Common myeloid progenitor, CD34-positive (primary cell): ENCODE measurements around the gene TMEM141.
"Not testable (repeated sequence)": the region's sequence is repeated elsewhere in the genome, so short reads cannot be mapped to it uniquely, and the experiment has no call there.

ENCODE experiments used
- CTCF ChIA-PET: fragments of 350-600 bp; sonication (Branson Sonifier 250); formaldehyde crosslinking; loops from one replicate; lab custom pipeline; 2021; ENCODE audit warnings: antibody characterized with exemption; lab: Charles Lee
- POLR2A ChIA-PET: fragments of 350-600 bp; sonication (Branson Sonifier 250); formaldehyde crosslinking; loops from one replicate; lab custom pipeline; 2021; ENCODE audit warnings: antibody characterized with exemption; lab: Charles Lee
- DNase-seq, 3 donors: peaks; one replicate each; pipeline versions ENCODE4 v3.0.0 to v3.0.0-alpha.2; 2013
- H3K27ac ChIP-seq, 2 experiments: 1 replicate in 1 of 2; 2 replicates in 1 of 2; pipeline ENCODE4 v1.7.0; 2013; ENCODE audit warnings: inconsistent platforms in 2 of 2, low read length in 2 of 2, mild to moderate bottlenecking in 2 of 2, low read depth in 1 of 2, moderate library complexity in 1 of 2; ENCODE audit not compliant: severe bottlenecking in 2 of 2, insufficient read depth in 1 of 2, poor library complexity in 1 of 2
- H3K27me3 ChIP-seq, 5 experiments: replicated peaks in 2 of 5; 1 replicate in 3 of 5; 2 replicates in 2 of 5; pipeline versions ENCODE4 v1.6.1 to v1.7.0; 2013; ENCODE audit warnings: low read length in 4 of 5, mild to moderate bottlenecking in 2 of 5, moderate library complexity in 2 of 5, inconsistent platforms in 1 of 5; ENCODE audit not compliant: insufficient read depth in 5 of 5, control insufficient read depth in 4 of 5
- H3K36me3 ChIP-seq, 4 experiments: 1 replicate in 2 of 4; 2 replicates in 2 of 4; pipeline versions ENCODE4 v1.6.1 to v1.7.0; 2013; ENCODE audit warnings: low read length in 3 of 4, control low read depth in 1 of 4, mild to moderate bottlenecking in 1 of 4; ENCODE audit not compliant: control insufficient read depth in 4 of 4, insufficient read depth in 4 of 4
- H3K4me1 ChIP-seq, 4 experiments: 1 replicate in 3 of 4; 2 replicates in 1 of 4; pipeline versions ENCODE4 v1.6.1 to v1.7.1; 2013; ENCODE audit warnings: low read length in 3 of 4, mild to moderate bottlenecking in 3 of 4, control low read depth in 1 of 4, inconsistent platforms in 1 of 4, moderate library complexity in 1 of 4; ENCODE audit not compliant: control insufficient read depth in 4 of 4, insufficient read depth in 4 of 4; ENCODE audit errors: control extremely low read depth in 1 of 4
- H3K4me3 ChIP-seq, 7 experiments: 1 replicate in 4 of 7; 2 replicates in 3 of 7; pipeline versions ENCODE4 v1.5.1 to v1.7.0; 2013; ENCODE audit warnings: mild to moderate bottlenecking in 7 of 7, low read length in 6 of 7, moderate library complexity in 6 of 7, inconsistent platforms in 2 of 7, low read depth in 2 of 7, control low read depth in 1 of 7; ENCODE audit not compliant: insufficient read depth in 4 of 7, control insufficient read depth in 1 of 7; ENCODE audit errors: extremely low read depth in 1 of 7
- H3K9me3 ChIP-seq, 5 experiments: 1 replicate in 4 of 5; 2 replicates in 1 of 5; pipeline versions ENCODE4 v1.6.1 to v1.7.1; 2013; ENCODE audit warnings: low read length in 4 of 5, mild to moderate bottlenecking in 2 of 5, inconsistent platforms in 1 of 5, low read depth in 1 of 5, moderate library complexity in 1 of 5; ENCODE audit not compliant: control insufficient read depth in 4 of 5, insufficient read depth in 2 of 5; ENCODE audit errors: control extremely low read depth in 1 of 5
- WGBS: methylation state at CpG from one replicate; pipeline ENCODE4 v1.1.5; 2013; ENCODE audit not compliant: insufficient coverage; 5-methylcytosine and 5-hydroxymethylcytosine counted together

The TMEM141 gene

GRCh38 chr9:136762915-136763648 is 28.1 kb upstream of the TMEM141 start:
- Histone ChIP-seq H3K27ac (no peak overlapping the region), H3K27me3 (no peaks in the 10 kb centered on the region), H3K4me3 (peak overlapping the region in 2 of 7 experiments; percentile 19 to 28), H3K9me3 (no peaks in the 10 kb centered on the region), H3K36me3 (no peaks in the 10 kb centered on the region), H3K4me1 (peaks cover 0 to 8% (median 5%) of the 10 kb centered on the region in 4 experiments)
- DNase-seq = peak; percentile 75 to 84 (median 83)
- ChIA-PET POLR2A (no interaction called here), CTCF (interaction anchor here (1.1 to 1.8 kb wide), 6 partner anchors 9 to 34 kb away, joined by 3 to 6 read pairs (median 4); no protein-coding TSS in a partner anchor)
- 34% methylated on average over 16 of the region's 37 CpGs for WGBS

- H3K36me3 ChIP-seq = no peaks in the 10 kb centered on the region
- H3K4me3 ChIP-seq = peak overlapping the region in 1 of 7 experiments; percentile 19
- CTCF ChIA-PET = interaction anchor here (1.0 to 1.8 kb wide), 6 partner anchors 9 to 37 kb away, joined by 3 to 6 read pairs (median 4); no protein-coding TSS in a partner anchor
- DNase-seq = no peak
- H3K9me3 ChIP-seq = no peaks in the 10 kb centered on the region
- POLR2A ChIA-PET = no interaction called here
- WGBS = 89% methylated on average over 14 of the region's 14 CpGs
- H3K4me1 ChIP-seq = peaks cover 0 to 8% (median 5%) of the 10 kb centered on the region in 4 experiments
- H3K27me3 ChIP-seq = no peaks in the 10 kb centered on the region
- H3K27ac ChIP-seq = no peak overlapping the region
Measured at GRCh38 chr9:136763649-136764035, 27.5 kb upstream of the TMEM141 start.

- no peaks in the 10 kb centered on the region for H3K9me3 ChIP-seq
- DNase-seq = no peak
- CTCF ChIA-PET = interaction anchor here (0.9 to 1.6 kb wide), 7 partner anchors 8 to 37 kb away, joined by 3 to 6 read pairs (median 3); no protein-coding TSS in a partner anchor
- no peaks in the 10 kb centered on the region for H3K36me3 ChIP-seq
- peaks cover 0 to 8% (median 5%) of the 10 kb centered on the region in 4 experiments for H3K4me1 ChIP-seq
- POLR2A ChIA-PET = no interaction called here
- no peak within 1 kb of the TSS for H3K27ac ChIP-seq
- WGBS = 91% methylated on average over 13 of the region's 14 CpGs
- no peaks in the 10 kb centered on the region for H3K27me3 ChIP-seq
- peak within 1 kb of the TSS in 2 of 7 experiments; percentile 19 to 28 for H3K4me3 ChIP-seq
Measured at GRCh38 chr9:136764301-136764891, 26.7 kb upstream of the TMEM141 start, which contains the start of gene LCN15. TSS of gene LCN15 (minus strand) at chr9:136764518. CDS start at chr9:136764488, 30 bp downstream.

GRCh38 chr9:136765041-136765440 is 26.1 kb upstream of the TMEM141 start:
- peaks cover 0 to 12% (median 7%) of the 10 kb centered on the region in 4 experiments for H3K4me1 ChIP-seq
- no peak overlapping the region for H3K27ac ChIP-seq
- WGBS = 96% methylated on average over 13 of the region's 14 CpGs
- ChIA-PET POLR2A (no interaction called here), CTCF (interaction anchor here (0.9 to 10.8 kb wide), 5 partner anchors 13 to 38 kb away, joined by 3 to 75 read pairs (median 3); no protein-coding TSS in a partner anchor)
- no peak overlapping the region for H3K4me3 ChIP-seq
- no peaks in the 10 kb centered on the region for H3K9me3 ChIP-seq
- no peak for DNase-seq
- no peaks in the 10 kb centered on the region for H3K36me3 ChIP-seq
- no peaks in the 10 kb centered on the region for H3K27me3 ChIP-seq

DNA sequence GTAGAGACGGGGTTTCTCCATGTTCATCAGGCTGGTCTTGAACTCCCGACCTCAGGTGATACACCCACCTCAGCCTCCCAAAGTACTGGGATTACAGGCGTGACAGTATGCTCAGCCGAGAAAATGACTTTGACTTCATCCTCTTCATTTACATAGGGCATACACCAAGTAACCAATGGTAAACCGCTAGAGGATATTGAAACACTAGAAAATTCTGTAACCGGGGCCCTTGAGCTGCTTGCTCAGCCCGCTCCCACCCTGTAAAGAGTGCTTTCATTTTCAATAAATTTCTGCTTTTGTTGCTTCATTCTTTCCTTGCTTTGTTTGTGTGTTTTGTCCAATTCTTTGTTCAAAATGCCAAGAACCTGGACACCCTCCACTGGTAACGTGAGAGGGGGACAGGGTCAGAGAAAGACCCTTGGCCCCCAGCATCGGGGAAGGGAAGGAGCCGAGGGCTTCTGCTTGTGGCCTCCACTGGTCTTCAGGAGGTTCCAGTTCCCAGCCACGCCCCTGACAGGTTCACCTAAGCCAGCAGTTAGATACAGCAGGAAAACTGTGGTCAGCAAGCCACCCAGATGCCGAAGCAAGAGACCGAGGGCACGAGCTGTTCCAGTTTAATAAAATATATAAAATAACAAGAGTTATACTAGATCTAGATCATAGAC is 25.3 kb upstream of the TMEM141 start:
- H3K4me3 ChIP-seq, DNase-seq, H3K36me3 ChIP-seq, H3K27me3 ChIP-seq, POLR2A ChIA-PET, H3K27ac ChIP-seq, H3K9me3 ChIP-seq: not testable (repeated sequence)
- WGBS = 85% methylated on average over 11 of the region's 14 CpGs
- CTCF ChIA-PET = interaction anchor here (1.4 to 10.8 kb wide), 6 partner anchors 8 to 35 kb away, joined by 3 to 75 read pairs (median 9); partner anchors contain the start of gene LCN8
- peaks cover 0 to 12% (median 7%) of the 10 kb centered on the region in 4 experiments for H3K4me1 ChIP-seq

DNA sequence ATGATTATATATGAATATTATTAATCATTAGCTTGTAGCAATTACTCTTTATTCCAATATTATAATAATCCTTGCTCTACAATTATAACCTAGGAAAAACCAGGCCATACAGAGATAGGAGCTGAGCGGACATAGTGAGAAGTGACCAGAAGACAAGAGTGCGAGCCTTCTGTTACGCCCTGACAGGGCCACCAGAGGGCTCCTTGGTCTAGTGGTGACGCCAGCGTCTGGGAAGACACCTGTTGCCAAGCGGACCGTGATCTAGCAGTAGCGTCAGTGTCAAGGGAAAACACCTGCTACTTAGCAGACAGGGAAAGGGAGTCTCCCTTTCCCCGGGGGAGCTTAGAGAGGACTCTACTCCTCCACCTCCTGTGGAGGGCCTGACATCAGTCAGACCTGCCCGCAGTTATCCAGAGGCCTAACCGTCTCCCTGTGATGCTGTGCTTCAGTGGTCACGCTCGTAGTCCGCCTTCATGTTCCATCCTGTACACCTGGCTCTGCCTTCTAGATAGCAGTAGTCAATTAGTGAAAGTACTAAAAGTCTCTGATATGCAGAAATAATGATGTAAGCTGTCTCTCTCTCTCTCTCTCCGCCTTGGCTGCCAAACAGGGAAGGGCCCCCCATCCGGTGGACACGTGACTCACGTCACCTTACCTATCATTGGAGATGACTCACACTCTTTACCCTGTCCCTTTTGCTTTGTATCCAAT is 24.6 kb upstream of the TMEM141 start:
- H3K27me3 ChIP-seq = not testable (repeated sequence)
- WGBS = 49% methylated on average over 10 of the region's 18 CpGs
- DNase-seq = peak; percentile 37 to 69 (median 65)

More for the DNA sequence above, 24.6 kb upstream of the TMEM141 start:
- H3K36me3 ChIP-seq, H3K9me3 ChIP-seq, H3K27ac ChIP-seq, H3K4me3 ChIP-seq, POLR2A ChIA-PET: not testable (repeated sequence)
- CTCF ChIA-PET = interaction anchor here (1.4 to 10.8 kb wide), 6 partner anchors 8 to 36 kb away, joined by 3 to 75 read pairs (median 9); partner anchors contain the start of gene LCN8
- H3K4me1 ChIP-seq = peaks cover 0 to 12% (median 6%) of the 10 kb centered on the region in 4 experiments
